D721Med (cell line): ENCODE measurements around the gene C13orf46.

Experiments
- DNase-seq: peaks from one replicate; pipeline ENCODE4 v3.0.0; 2011; ENCODE audit warnings: low spot score; ENCODE audit not compliant: insufficient read length
- FAIRE-seq: peaks from 2 replicates; lab custom pipeline; 2011; peaks lifted over from hg19 to GRCh38; lab: Jason Lieb, UNC
- CTCF ChIP-seq: IDR thresholded peaks from 2 replicates; pipeline ENCODE4 v1.5.1; 2012; ENCODE audit warnings: mild to moderate bottlenecking, control low read depth; ENCODE audit not compliant: insufficient read depth; ENCODE audit errors: missing control alignments

Gene C13orf46

GRCh38 chr13:113963376-113963775 lies 10.5 kb downstream of the C13orf46 start:
- DNase-seq (no peak), FAIRE-seq (no peak)
- TF ChIP-seq CTCF, result no peak

GRCh38 chr13:113962975-113963374 lies 10.9 kb downstream of the C13orf46 start:
- TF ChIP-seq CTCF, result no peak
- FAIRE-seq (no peak), DNase-seq (no peak)

GRCh38 chr13:113962386-113962785 lies 11.5 kb downstream of the C13orf46 start:
- FAIRE-seq, result no peak
- no peak for DNase-seq
- TF ChIP-seq CTCF, result no peak

GRCh38 chr13:113960276-113960948 lies 13.5 kb downstream of the C13orf46 start:
- no peak for DNase-seq
- no peak for TF ChIP-seq CTCF
- no peak for FAIRE-seq

GRCh38 chr13:113959198-113959597 lies 14.7 kb downstream of the C13orf46 start:
- DNase-seq, result no peak
- FAIRE-seq, result no peak
- TF ChIP-seq CTCF, result no peak

- no peak for FAIRE-seq
- TF ChIP-seq CTCF, result no peak
- DNase-seq, result no peak
Observed at GRCh38 chr13:113958373-113958772, 15.5 kb downstream of the C13orf46 start.

- no peak for TF ChIP-seq CTCF
- no peak for DNase-seq
- no peak for FAIRE-seq
Observed at GRCh38 chr13:113956571-113956970, 17.3 kb downstream of the C13orf46 start.
